GM23338 (cell line): Measurements from ENCODE around the gene ATXN7L1. TPM values are rescaled to one million over a fixed set of nuclear protein-coding genes. Genes with fewer than 3 reads are reported as not detected.

ENCODE experiments used
- CTCF ChIP-seq, 2 experiments: fragments of 200-600 bp in 1 of 2; sonication (generic) in 1 of 2; conservative IDR thresholded peaks; 2 replicates each; pipeline versions ENCODE4 v1.5.1 to v1.6.1; 2016 to 2017; ENCODE audit warnings: antibody characterized with exemption in 2 of 2, low read depth in 2 of 2, mild to moderate bottlenecking in 2 of 2, moderate library complexity in 1 of 2
- ETS1 ChIP-seq: IDR thresholded peaks from 2 replicates; pipeline ENCODE4 v1.6.1; 2016; ENCODE audit warnings: antibody characterized with exemption
- REST ChIP-seq: IDR thresholded peaks from one replicate; pipeline ENCODE4 v1.6.1; 2018; ENCODE audit warnings: antibody characterized with exemption; ENCODE audit not compliant: unreplicated experiment
- ZNF462 ChIP-seq: fragments of 250-450 bp; sonication (Bioruptor Pico); IDR thresholded peaks from 2 replicates; pipeline ENCODE4 v1.5.0; 2020; ENCODE audit warnings: mild to moderate bottlenecking, moderate library complexity
- polyA plus RNA-seq: library from polyadenylated mRNA; unstranded; fragments of >200 nt; fragmentation: Nextera tagmentation; extraction: Ambion mirVana; gene quantifications from 2 replicates; pipeline ENCODE4 v1.2.1, GENCODE V29; 2016
- total RNA-seq: library from RNA; depleted of rRNA; stranded (reverse); fragments of >200 nt; shearing (Covaris generic); gene quantifications from 2 replicates; pipeline ENCODE4 v1.2.3, GENCODE V29; 2014

Gene ATXN7L1
- total and polyA plus RNA-seq, 2 experiments from 2014 or later, result 22.8 to 29.8 TPM

GRCh38 chr7:105910172-105910571 is 33.8 kb upstream of the ATXN7L1 start (continued):
- TF ChIP-seq ZNF462 (no peak), REST (no peak), ETS1 (no peak), CTCF (conservative IDR thresholded peaks at IDR 0.05; ENCODE audit: low read depth in 2 of 2) (no peak)
